ENCODE results near the gene MTURN. TPM values are rescaled to one million over a fixed set of nuclear protein-coding genes. Genes with fewer than 3 reads are reported as not detected.

Gene MTURN
- total and polyA plus RNA-seq, 5 donors = 15.0 to 50.8 (median 28.2) TPM

- intact Hi-C loops (cut with DNase I) = no loop called here
Measured at GRCh38 chr7:30136743-30137485, 2.1 kb downstream of the MTURN start.

DNA sequence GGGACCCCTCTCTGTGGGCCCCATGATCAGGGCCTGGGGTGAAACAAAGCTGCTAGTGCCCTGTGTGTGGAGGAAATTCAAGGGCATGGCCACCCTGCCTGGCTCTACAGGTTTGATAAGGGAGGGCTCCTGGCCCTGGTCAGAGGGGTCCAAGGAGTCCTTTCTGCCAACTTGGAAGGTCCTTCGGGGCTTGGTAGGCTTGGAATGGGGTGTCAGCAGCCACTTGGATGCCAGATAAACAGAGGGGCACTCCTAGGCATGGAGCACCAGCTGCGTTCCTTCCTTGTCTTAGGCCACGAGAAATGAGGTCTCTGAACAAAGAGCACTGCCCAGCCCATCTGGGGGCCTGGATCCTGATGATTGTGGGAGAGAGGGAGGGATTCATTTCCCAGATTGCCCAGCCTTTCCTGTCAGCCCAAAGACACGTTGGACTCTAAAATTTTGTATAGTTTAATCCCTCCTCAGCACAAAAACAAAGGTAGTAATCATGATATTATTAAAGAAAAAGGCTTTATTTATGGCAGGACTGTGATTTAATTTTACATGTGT is 5.1 kb downstream of the MTURN start:
- DNase-seq (no peak), ATAC-seq (no peak)
- Histone ChIP-seq H3K9me3 (ENCODE audit: control insufficient read depth, low read length) (no peaks in the 10 kb centered on the region), H3K27ac (ENCODE audit: low read length) (no peak overlapping the region), H3K4me1 (ENCODE audit: control insufficient read depth, insufficient read depth, low read length) (peaks cover 9% of the 10 kb centered on the region), H3K27me3 (ENCODE audit: control insufficient read depth, insufficient read depth) (no peaks in the 10 kb centered on the region), H3K4me3 (ENCODE audit: low read length) (no peak overlapping the region)
- intact Hi-C loops (cut with DNase I) = no loop called here
- WGBS = 61% methylated on average over 4 of the region's 4 CpGs

More at GRCh38 chr7:30136743-30137485, 2.1 kb downstream of the MTURN start:
- H3K27ac ChIP-seq (ENCODE audit: low read length) = no peak overlapping the region
- peaks cover 6% of the 10 kb centered on the region for H3K4me1 ChIP-seq (ENCODE audit: control insufficient read depth, insufficient read depth, low read length)
- ATAC-seq (no peak), DNase-seq (no peak)
- WGBS = 82% methylated on average over 7 of the region's 7 CpGs
- no peaks in the 10 kb centered on the region for H3K27me3 ChIP-seq (ENCODE audit: control insufficient read depth, insufficient read depth)
- H3K9me3 ChIP-seq (ENCODE audit: control insufficient read depth, low read length) = no peaks in the 10 kb centered on the region
- no peak overlapping the region for H3K4me3 ChIP-seq (ENCODE audit: low read length)

- DNase-seq = no peak
- ATAC-seq = no peak
- Histone ChIP-seq H3K4me1 (ENCODE audit: control insufficient read depth, insufficient read depth, low read length) (peaks cover 9% of the 10 kb centered on the region), H3K4me3 (ENCODE audit: low read length) (no peak overlapping the region), H3K27ac (ENCODE audit: low read length) (no peak overlapping the region), H3K27me3 (ENCODE audit: control insufficient read depth, insufficient read depth) (no peaks in the 10 kb centered on the region), H3K9me3 (ENCODE audit: control insufficient read depth, low read length) (no peaks in the 10 kb centered on the region)
- 93% methylated on average over 3 of the region's 3 CpGs for WGBS
- intact Hi-C loops (cut with DNase I) = no loop called here
Measured at GRCh38 chr7:30140456-30140855, 5.7 kb downstream of the MTURN start.

DNA sequence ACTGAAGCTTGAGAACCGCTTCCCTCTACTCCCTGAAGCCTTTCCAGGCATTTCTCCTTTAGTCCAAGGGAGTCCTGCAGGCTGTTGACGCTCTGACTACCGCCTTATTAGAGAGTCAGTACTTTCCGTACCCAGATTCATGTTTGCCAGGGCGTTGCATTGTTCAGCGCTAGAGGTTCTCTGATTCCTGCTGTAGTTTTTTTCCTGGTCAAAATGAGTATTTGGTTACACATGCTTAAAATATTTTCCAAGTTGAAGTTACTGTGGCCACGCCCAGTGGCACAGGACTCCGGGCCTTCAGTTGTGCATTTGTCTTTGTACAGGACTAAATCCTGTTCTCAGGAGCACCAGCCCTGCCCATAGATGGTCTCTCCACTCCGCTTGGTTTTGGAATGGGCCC is 7.9 kb downstream of the MTURN start:
- Histone ChIP-seq H3K4me1 (ENCODE audit: control insufficient read depth, insufficient read depth, low read length) (peaks cover 5% of the 10 kb centered on the region), H3K27me3 (ENCODE audit: control insufficient read depth, insufficient read depth) (no peaks in the 10 kb centered on the region), H3K9me3 (ENCODE audit: control insufficient read depth, low read length) (no peaks in the 10 kb centered on the region), H3K4me3 (ENCODE audit: low read length) (no peak overlapping the region), H3K27ac (ENCODE audit: low read length) (peak overlapping the region; percentile 7)
- DNase-seq (peak in 2 of 3 donors; percentile 61 to 69), ATAC-seq (peak; percentile 73 to 88)
- 74% methylated on average over 9 of the region's 9 CpGs for WGBS
- intact Hi-C loops (cut with DNase I) = no loop called here

GRCh38 chr7:30143748-30144251 is 9.0 kb downstream of the MTURN start:
- ATAC-seq (no peak), DNase-seq (no peak)
- Histone ChIP-seq H3K27ac (ENCODE audit: low read length) (no peak overlapping the region), H3K9me3 (ENCODE audit: control insufficient read depth, low read length) (no peaks in the 10 kb centered on the region), H3K4me3 (ENCODE audit: low read length) (no peak overlapping the region), H3K4me1 (ENCODE audit: control insufficient read depth, insufficient read depth, low read length) (peaks cover 5% of the 10 kb centered on the region), H3K27me3 (ENCODE audit: control insufficient read depth, insufficient read depth) (no peaks in the 10 kb centered on the region)
- intact Hi-C loops (cut with DNase I) = no loop called here
- WGBS = 94% methylated on average over 1 of the region's 1 CpG

DNA sequence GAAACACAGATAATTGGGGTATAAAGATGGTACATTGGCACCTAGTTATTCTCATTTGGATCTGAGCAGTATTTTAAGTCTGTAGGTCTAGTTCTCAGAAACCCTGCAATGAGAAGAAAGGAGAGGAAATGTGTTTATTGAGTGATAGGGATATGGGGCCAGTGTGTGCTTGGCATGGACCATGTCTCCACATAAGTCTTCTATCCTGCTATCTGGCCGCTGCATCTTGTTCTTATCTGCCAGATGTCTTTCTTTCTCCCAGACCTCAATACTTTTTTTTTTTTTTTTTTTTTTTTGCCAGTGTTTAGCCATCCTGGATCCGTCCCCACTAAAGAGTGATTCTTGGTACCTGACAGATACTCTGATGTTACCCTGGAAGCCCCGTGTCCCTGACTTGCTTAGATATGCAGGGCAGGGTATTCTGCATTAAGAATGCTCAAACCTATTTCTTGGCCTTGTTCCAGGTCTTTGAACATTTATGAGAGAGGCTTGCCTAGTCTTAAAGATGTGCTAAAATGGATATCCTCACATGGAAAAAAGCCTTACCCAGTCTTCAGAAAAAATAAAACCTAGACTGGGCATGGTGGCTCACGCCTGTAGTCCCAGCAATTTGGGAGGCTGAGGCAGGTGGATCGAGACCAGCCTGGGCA is 10.0 kb downstream of the MTURN start:
- Histone ChIP-seq H3K27me3 (ENCODE audit: control insufficient read depth, insufficient read depth) (no peaks in the 10 kb centered on the region), H3K27ac (ENCODE audit: low read length) (no peak overlapping the region), H3K4me3 (ENCODE audit: low read length) (no peak overlapping the region), H3K9me3 (ENCODE audit: control insufficient read depth, low read length) (no peaks in the 10 kb centered on the region), H3K4me1 (ENCODE audit: control insufficient read depth, insufficient read depth, low read length) (peaks cover 5% of the 10 kb centered on the region)
- 89% methylated on average over 5 of the region's 5 CpGs for WGBS
- no peak for ATAC-seq
- intact Hi-C loops (cut with DNase I) = no loop called here
- DNase-seq = no peak

GRCh38 chr7:30145426-30145970 is 10.7 kb downstream of the MTURN start:
- peaks cover 2% of the 10 kb centered on the region for H3K4me1 ChIP-seq (ENCODE audit: control insufficient read depth, insufficient read depth, low read length)
- no peaks in the 10 kb centered on the region for H3K9me3 ChIP-seq (ENCODE audit: control insufficient read depth, low read length)
- intact Hi-C loops (cut with DNase I) = no loop called here
- no peak for ATAC-seq
- H3K4me3 ChIP-seq (ENCODE audit: low read length) = no peak overlapping the region
- no peak overlapping the region for H3K27ac ChIP-seq (ENCODE audit: low read length)
- H3K27me3 ChIP-seq (ENCODE audit: control insufficient read depth, insufficient read depth) = no peaks in the 10 kb centered on the region
- WGBS = 87% methylated on average over 6 of the region's 6 CpGs
- no peak for DNase-seq

DNA sequence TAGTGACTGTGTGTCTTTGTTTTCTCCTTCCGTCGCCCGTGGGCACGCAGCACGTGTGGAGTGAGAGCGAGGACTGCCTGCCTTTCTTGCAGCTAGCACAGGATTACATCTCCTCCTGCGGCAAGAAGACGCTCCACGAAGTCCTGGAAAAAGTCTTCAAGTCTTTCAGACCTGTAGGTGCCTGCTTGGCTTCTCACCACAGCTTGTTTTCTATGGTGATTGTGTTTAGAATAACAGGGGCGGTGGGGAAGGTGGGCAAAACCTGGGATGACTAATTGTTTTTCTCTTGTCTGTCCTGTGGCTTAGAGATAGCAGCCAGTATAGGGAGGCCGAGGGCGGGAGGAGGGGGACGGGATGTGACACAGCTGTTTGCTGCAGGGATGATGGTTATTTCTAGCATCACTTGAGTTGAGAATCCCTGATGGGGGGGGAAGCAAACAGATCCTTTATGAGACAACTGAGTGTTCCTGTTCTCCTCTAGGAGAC is 11.4 kb downstream of the MTURN start:
- 55% methylated on average over 13 of the region's 13 CpGs for WGBS
- peaks cover 2% of the 10 kb centered on the region for H3K4me1 ChIP-seq (ENCODE audit: control insufficient read depth, insufficient read depth, low read length)
- no peak overlapping the region for H3K4me3 ChIP-seq (ENCODE audit: low read length)
- DNase-seq (peak in 2 of 3 donors; percentile 65 to 67), ATAC-seq (peak; percentile 46 to 57)
- intact Hi-C loops (cut with DNase I) = no loop called here
- no peaks in the 10 kb centered on the region for H3K9me3 ChIP-seq (ENCODE audit: control insufficient read depth, low read length)
- no peaks in the 10 kb centered on the region for H3K27me3 ChIP-seq (ENCODE audit: control insufficient read depth, insufficient read depth)
- H3K27ac ChIP-seq (ENCODE audit: low read length) = no peak overlapping the region

DNA sequence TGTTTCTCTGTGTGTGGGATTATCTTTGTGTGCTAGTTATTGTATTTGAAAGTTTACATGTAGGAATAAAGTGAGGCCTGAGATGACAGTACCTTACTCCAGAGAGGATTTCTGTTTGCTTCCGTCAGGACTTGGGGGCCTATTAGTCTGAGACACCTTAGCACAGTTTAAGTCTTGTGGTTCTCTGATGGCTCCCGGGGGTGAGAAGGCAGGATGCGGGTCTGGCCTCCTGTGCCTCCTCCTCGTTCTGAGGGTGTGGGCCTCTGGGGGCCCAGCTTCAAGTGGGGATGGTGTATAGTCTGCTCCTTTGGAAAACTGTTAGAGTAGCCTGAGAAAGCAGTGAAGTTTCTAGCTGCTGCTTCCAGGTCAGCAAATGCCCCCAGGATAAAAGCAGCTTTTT is 12.4 kb downstream of the MTURN start:
- no peaks in the 10 kb centered on the region for H3K27me3 ChIP-seq (ENCODE audit: control insufficient read depth, insufficient read depth)

DNA sequence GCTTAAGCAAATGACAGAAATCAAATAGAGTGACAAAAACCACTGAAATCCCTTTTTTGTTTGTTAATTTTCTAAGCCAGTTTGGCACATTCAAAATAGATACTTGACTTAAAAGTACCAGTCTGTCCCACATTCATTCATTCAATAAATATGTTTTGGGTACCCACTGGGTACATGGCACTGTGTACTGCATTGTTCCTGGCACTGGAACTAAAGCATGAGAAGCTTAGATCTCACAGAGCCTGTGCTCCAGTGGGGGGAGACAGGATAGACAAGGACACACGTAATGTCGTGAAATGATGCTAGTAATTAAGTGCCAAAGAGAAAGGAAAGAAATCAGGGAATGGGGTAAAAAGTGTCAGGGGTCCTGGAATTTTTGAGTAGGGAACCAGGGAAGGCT is 13.0 kb downstream of the MTURN start:
- Histone ChIP-seq H3K4me1 (ENCODE audit: control insufficient read depth, insufficient read depth, low read length) (peaks cover 2% of the 10 kb centered on the region), H3K27me3 (ENCODE audit: control insufficient read depth, insufficient read depth) (no peaks in the 10 kb centered on the region), H3K9me3 (ENCODE audit: control insufficient read depth, low read length) (no peaks in the 10 kb centered on the region), H3K4me3 (ENCODE audit: low read length) (no peak overlapping the region), H3K27ac (ENCODE audit: low read length) (no peak overlapping the region)
- DNase-seq = no peak
- intact Hi-C loops (cut with DNase I) = no loop called here
- ATAC-seq = no peak
- 92% methylated on average over 2 of the region's 2 CpGs for WGBS

More for the DNA sequence above, 12.4 kb downstream of the MTURN start:
- Histone ChIP-seq H3K9me3 (ENCODE audit: control insufficient read depth, low read length) (no peaks in the 10 kb centered on the region), H3K4me3 (ENCODE audit: low read length) (no peak overlapping the region), H3K27ac (ENCODE audit: low read length) (no peak overlapping the region), H3K4me1 (ENCODE audit: control insufficient read depth, insufficient read depth, low read length) (peaks cover 2% of the 10 kb centered on the region)
- no peak for ATAC-seq
- no peak for DNase-seq
- intact Hi-C loops (cut with DNase I) = no loop called here
- WGBS = 62% methylated on average over 4 of the region's 4 CpGs

GRCh38 chr7:30148426-30148825 is 13.6 kb downstream of the MTURN start:
- H3K27me3 ChIP-seq (ENCODE audit: control insufficient read depth, insufficient read depth) = no peaks in the 10 kb centered on the region
- no peak overlapping the region for H3K27ac ChIP-seq (ENCODE audit: low read length)
- H3K9me3 ChIP-seq (ENCODE audit: control insufficient read depth, low read length) = no peaks in the 10 kb centered on the region
- no peak overlapping the region for H3K4me3 ChIP-seq (ENCODE audit: low read length)
- intact Hi-C loops (cut with DNase I) = no loop called here
- DNase-seq (no peak), ATAC-seq (no peak)
- WGBS = 96% methylated on average over 5 of the region's 5 CpGs
- H3K4me1 ChIP-seq (ENCODE audit: control insufficient read depth, insufficient read depth, low read length) = peaks cover 2% of the 10 kb centered on the region
